EL (cell line): ENCODE measurements around the gene SUGCT.

Experiments
- DNase-seq: peaks from one replicate; pipeline ENCODE4 v3.0.0-alpha.2; 2016

SUGCT gene

GRCh38 chr7:40483630-40484029 lies 348.8 kb downstream of the SUGCT start:
- DNase-seq: no peak

DNA sequence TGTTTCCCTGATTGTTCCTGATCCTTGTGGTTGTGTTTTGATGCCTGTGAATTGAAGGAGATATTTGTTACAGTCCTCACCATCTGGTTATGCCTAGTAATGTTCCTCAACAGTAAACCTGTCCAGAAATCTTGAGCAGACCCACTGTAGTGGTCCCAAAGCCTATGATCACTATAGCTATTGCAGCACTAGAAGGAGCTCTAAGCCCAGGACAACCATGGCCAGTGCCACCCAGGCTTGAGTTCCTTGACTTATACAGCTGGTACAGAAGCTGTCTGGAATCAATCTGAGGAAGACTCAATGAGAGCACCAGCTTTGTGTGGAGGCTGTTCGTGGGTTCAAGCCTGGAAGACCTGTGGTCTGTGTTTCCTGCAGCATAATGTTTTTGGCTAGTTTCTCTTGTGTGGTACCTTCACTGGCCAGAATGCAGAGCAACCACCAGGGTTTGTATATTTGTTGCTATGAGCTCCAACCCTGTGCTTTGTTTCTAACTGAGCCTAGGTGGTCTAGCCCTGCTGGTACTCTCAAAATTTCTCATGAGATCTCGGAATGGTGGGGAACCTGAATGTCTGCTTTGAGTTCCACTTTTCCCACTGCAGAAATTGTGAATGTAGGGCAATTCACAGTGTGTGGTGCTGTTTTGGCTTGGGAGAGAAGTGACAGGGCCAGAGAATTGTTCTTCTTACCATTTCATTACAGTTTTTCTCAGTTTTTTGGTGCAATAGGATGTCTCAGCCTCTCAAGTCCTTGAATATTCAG lies 355.2 kb downstream of the SUGCT start:
- no peak for DNase-seq

GRCh38 chr7:40490603-40490924 lies 355.8 kb downstream of the SUGCT start:
- DNase-seq: no peak

GRCh38 chr7:40492946-40493345 lies 358.1 kb downstream of the SUGCT start:
- no peak for DNase-seq

GRCh38 chr7:40493609-40494051 lies 358.8 kb downstream of the SUGCT start:
- peak; percentile 56 for DNase-seq

DNA sequence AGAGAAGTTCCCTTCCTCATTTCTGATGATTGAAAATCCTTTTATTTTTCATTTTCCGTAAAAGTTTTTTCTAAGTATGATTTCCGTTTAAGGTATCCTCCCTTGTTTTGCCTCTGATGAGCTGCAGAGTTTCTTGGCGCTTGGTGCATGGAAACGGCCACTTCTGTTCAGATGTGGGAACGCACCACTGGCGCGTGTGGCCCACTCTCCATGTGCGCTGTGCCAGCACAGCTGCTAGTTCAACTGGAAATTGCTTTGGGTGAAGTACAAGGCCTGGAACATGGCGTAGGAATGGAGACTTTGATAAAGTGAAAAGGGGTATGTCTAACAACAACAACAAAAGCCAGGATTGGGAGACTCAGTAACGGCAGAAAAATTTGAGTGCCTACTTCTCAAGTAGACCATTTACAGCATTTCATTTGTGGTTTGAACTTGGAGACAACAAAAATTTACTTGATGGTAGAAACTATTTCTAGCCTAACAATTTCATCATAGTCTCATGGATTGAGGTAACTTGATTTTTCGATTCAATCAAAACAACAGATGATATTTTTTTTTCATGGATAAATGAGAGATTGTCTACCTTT lies 364.2 kb downstream of the SUGCT start:
- no peak for DNase-seq

DNA sequence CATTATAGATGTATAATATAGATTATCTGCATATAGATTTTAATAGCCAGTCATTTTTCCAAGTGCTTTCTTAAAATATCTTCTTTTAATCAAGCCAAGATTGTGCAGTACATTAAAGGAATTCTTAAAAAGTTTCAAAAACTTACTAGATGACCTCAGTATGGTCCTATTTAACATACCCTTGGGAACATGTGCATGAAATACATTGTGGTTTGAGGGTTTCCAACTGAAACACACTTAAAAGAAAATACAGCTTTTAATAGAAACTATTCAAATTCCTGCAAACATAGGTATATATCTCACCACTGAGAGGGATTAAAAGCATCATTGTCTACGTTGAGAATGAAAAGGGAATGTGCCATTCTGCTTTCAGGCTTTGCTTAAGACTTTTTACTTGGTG lies 364.9 kb downstream of the SUGCT start:
- DNase-seq: no peak

- DNase-seq: no peak
Observed at GRCh38 chr7:40500219-40500618, 365.4 kb downstream of the SUGCT start.

DNA sequence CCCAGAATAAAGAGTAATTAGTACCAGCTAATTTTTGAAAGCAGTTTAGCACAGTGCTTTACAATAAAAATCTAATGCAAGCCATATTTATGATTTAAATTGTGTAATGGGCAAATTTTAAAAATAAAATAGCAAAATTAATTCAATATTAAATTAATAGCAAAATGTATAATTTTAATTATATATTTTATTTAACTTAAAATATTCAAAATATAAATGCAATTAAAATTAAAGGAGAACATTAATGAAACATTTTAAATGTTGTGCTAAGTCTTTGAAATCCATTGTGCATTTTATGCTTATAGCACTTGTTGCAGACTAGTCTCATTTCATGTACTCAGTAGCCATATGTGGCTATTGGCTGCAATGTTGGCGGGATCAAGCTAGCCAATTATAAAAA lies 367.6 kb downstream of the SUGCT start:
- DNase-seq: no peak

DNA sequence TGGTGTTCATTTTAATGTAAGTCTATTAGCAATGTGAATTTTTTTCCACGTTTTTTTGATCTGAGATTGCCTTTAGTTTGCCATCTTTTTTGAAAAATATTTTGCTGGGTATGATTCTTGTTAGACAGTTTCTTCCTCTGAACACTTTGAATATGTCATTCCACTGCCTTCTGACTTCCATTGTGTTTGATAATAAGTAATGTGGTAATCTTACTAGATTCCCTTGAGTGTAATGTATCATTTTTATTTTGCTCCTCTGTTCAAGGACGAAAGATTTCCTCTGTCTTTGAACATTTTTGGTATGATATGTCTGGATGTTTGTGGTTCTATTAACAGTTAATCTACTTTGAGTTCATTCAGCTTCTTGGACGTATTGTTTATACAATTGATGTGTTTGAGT lies 371.4 kb downstream of the SUGCT start:
- no peak for DNase-seq

DNA sequence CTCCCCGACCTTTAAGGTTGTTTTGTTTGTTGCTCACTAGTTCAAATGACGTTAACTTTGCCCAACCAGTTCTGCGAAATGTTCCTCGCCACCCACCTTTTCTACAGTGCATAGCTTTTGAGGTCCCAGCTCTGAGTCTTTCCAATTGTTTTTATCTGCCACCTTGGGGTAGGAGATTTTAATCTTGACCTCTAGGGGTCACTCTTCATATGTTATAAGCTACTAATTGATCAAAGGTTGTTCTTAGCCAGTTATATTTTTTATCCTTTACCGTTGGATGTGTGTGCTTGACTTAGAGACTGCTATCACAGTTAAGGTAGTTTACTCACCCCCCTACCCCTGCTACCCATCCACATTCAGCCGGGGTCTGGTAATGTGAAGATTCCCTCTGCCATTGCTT lies 372.4 kb downstream of the SUGCT start:
- no peak for DNase-seq

DNA sequence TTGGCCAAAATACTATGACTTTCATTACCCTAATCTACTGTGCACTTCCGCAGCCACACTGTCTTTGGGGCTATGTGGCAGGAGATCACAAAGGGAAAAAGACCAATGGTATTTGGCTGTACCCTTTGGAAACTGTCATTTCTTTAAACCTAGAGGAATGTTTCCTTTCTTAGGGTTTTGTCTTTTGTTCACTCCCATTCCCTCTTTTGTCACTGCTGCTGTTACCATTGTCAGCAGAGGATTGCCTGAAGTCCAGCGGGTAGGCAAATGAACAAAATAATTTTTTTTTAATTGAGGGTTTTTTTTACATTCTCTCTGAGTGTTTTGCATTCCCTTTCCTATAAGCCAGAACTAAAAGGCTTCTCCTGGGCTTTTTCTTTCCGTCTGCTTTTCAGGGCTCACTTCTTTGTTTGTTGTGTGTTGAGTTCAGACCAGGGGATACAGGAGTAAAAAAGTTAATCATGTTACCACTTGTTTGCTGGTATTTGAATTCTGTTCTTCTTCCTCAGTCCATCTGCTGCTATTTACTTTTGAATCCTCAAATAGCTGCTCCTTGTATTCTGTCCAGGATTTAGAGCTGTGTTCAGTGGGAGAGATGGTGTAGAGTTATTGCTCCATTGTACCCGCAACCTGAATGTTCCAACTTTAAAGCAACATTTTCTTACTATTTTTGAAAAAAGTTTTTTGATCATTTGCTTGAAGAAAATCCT lies 374.6 kb downstream of the SUGCT start:
- no peak for DNase-seq

GRCh38 chr7:40516376-40516775 lies 381.6 kb downstream of the SUGCT start:
- DNase-seq: peak; percentile 48

- DNase-seq: no peak
Observed at GRCh38 chr7:40519009-40519408, 384.2 kb downstream of the SUGCT start.

GRCh38 chr7:40520986-40521738 lies 386.4 kb downstream of the SUGCT start:
- no peak for DNase-seq

- DNase-seq: no peak
Observed at GRCh38 chr7:40525764-40526163, 391.0 kb downstream of the SUGCT start.

DNA sequence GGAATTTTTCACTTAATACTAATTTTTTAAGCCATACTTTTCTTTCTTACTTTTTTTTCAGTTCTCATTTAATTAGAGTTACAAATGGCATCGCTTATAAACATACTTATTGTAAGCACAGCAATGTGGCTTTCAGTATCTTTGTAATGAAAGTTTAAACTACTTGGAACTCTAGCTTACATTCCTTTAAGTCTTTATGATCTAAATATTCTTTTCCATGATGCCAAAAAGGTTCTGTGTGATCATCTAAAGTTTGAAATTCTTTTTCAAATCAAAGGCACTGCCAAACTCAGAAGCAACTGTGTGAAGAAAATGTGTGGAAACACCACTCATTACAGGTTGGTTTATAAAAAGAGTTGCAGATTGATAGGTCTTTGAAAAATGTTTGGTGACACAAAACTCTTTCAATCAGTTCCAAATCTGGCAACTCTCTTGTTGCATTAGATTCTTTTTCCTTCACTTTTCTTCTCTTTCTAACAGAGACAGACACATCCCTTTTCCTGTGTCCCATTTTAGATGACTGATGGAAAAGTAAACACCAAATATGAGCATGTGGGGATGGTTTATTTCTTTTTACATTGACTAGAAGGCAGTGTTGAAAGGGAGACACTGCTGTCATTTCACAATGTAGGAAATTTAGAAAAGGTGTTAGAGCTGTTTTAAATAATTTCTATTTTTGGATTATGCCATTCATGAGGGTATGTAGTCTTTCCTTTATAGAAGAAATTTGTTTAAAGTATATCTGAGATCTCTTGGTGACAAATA lies 392.3 kb downstream of the SUGCT start:
- DNase-seq: no peak

DNA sequence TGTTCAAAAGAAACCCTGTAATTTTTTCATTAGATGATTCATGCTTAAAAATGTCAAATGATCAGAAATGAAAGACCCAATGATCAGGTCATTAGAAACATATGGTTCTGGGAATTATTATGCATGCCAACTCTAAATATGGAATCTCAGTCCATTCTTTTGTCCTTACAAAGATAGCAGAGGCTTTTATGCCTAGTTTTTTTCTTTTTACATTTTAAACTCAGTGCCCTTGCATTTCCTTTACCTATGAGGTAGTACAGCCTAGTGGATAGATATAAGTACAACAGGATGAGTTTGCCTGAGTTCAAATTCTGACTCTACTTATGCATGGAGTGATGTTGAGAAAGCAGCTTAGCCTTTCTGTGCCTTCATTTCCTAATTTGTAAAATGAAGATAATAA lies 392.9 kb downstream of the SUGCT start:
- no peak for DNase-seq

DNA sequence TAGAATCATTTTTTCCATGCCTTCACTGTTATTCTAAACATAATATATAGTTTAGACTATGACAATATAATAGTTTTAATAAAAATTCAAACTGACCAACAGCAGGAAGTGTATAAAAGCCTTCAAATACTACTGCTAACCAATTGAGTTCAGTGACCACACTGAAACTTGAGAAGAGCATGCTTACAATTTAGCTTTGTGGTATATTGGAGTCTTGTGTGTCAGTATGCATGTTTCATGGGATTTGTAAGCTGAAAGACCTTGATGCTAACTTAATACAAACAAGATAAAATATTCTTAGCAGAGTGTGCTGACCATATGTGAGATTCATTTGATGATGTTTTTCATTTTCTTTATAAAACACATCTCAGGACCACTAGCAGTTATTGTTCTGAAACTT lies 395.5 kb downstream of the SUGCT start:
- no peak for DNase-seq

DNA sequence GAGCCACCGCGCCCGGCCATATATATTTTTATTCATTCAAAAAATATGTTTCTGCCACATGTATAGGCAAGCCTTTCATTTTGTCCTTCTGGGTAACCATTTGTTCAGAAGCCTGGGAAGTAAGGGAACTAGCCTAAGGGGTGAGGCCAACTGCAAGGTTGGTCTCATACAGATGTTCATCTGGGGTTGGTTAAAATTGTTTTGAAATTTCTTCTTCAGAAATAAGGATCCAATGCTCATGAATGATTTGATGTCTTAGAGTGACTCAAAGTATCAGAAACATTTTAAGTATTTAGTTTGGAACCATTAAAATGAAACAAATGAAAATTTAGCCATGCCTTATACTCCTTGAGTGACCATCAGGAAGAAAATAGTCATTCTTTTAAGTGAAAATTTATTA lies 397.2 kb downstream of the SUGCT start:
- DNase-seq: no peak

DNA sequence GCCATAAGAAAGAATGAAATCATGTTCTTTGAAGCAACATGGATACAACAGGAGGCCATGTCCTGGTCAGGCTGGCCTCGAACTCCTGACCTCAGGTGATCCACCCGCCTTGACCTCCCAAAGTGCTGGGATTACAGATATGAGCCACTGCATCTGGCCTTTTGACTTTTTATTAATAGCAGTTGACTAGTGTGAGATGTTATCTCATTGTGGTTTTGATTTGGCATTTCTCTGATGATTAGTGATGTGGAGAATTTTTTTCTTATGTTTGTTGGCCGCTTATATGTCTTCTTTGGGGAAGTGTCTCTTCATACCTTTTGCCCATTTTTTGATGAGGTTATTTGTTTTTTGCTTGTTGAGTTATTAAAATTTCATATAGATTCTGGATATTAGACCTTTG lies 400.9 kb downstream of the SUGCT start:
- no peak for DNase-seq

DNA sequence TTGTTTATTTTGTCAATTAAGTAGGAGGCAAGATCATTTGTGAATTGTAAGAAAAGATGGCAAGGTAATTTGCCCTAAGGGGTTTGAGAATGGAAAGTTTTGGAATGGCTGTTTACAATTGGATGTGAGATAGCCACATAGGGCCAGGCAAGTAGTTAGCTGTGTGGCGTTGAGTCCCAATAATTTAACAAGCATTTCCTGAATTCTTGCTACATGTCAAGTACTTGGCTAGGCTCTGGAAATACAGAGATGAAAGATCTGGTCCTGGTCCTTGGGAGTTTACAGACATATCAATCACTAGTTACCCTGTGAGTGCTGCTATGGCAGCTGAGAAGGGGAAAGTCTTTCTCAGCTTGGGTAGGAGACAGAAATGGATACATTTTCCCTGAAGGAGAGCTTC lies 401.6 kb downstream of the SUGCT start:
- no peak for DNase-seq

GRCh38 chr7:40538281-40538680 lies 403.5 kb downstream of the SUGCT start:
- no peak for DNase-seq
